Esophagus squamous epithelium (tissue), 5 donors: ENCODE results near the gene SCART1. TPM values are rescaled to one million over a fixed set of nuclear protein-coding genes. Genes with fewer than 3 reads are reported as not detected.
"Not testable (repeated sequence)": the region's sequence is repeated elsewhere in the genome, so short reads cannot be mapped to it uniquely, and the experiment has no call there.

Experiments used
- DNase-seq: peaks from one replicate; lab custom pipeline; 2025; lab: John Stamatoyannopoulos, UW
- H3K27ac ChIP-seq, 4 donors: fragments of 200-600 bp; sonication (generic); one replicate each; pipeline ENCODE4 v1.5.1; 2016 to 2019; ENCODE audit warnings: mild to moderate bottlenecking in 1 of 4
- H3K27me3 ChIP-seq, 4 donors: fragments of 200-600 bp; sonication (generic); 1 replicate in 3 of 4; 2 replicates in 1 of 4; pipeline versions ENCODE4 v1.5.1 to v1.6.0; 2017 to 2021; ENCODE audit warnings: antibody characterized with exemption in 1 of 4
- H3K36me3 ChIP-seq, 3 donors: fragments of 200-600 bp; sonication (generic); one replicate each; pipeline ENCODE4 v1.5.1; 2016 to 2019
- H3K4me1 ChIP-seq, 3 donors: fragments of 200-600 bp; sonication (generic); one replicate each; pipeline ENCODE4 v1.5.1; 2017 to 2019
- H3K4me3 ChIP-seq, 4 donors: fragments of 200-600 bp; sonication (generic); 1 replicate in 3 of 4; 2 replicates in 1 of 4; pipeline ENCODE4 v1.5.1; 2016 to 2019; ENCODE audit warnings: mild to moderate bottlenecking in 2 of 4, moderate library complexity in 1 of 4
- H3K9me3 ChIP-seq, 3 donors: fragments of 200-600 bp; sonication (generic); one replicate each; pipeline ENCODE4 v1.5.1; 2016 to 2019
- CTCF ChIP-seq, 6 experiments: fragments of 450-650 bp in 4 of 6; fragments of 200-600 bp in 2 of 6; sonication (generic) in 2 of 6; IDR thresholded peaks; one replicate each; pipeline ENCODE4 v1.5.1; 2016 to 2019; ENCODE audit warnings: antibody characterized with exemption in 6 of 6, mild to moderate bottlenecking in 4 of 6, moderate library complexity in 4 of 6
- POLR2A ChIP-seq, 4 donors: fragments of 450-650 bp; IDR thresholded peaks; one replicate each; pipeline ENCODE4 v1.6.1; 2017; ENCODE audit warnings: antibody characterized with exemption in 4 of 4, mild to moderate bottlenecking in 4 of 4, moderate library complexity in 3 of 4
- WGBS, 2 donors: methylation state at CpG; one replicate each; pipeline ENCODE4 v1.1.5; 2018; 5-methylcytosine and 5-hydroxymethylcytosine counted together
- intact Hi-C: fragments of 100-400 bp; cut with DNase I; formaldehyde crosslinking; loops from one replicate; pipeline ENCODE4 v1.15.0; 2022
- total RNA-seq, 4 donors: library from RNA; depleted of rRNA; stranded (reverse); fragments of >200 nt; gene quantifications; one replicate each; pipeline ENCODE4 v1.1.0, GENCODE V29; 2016
- donor health status: DM: yes; HTN: yes; CAD: no.

SCART1 gene
- total RNA-seq, 4 donors from 2014 or later = 0.06 to 2.5 (median 0.35) TPM

DNA sequence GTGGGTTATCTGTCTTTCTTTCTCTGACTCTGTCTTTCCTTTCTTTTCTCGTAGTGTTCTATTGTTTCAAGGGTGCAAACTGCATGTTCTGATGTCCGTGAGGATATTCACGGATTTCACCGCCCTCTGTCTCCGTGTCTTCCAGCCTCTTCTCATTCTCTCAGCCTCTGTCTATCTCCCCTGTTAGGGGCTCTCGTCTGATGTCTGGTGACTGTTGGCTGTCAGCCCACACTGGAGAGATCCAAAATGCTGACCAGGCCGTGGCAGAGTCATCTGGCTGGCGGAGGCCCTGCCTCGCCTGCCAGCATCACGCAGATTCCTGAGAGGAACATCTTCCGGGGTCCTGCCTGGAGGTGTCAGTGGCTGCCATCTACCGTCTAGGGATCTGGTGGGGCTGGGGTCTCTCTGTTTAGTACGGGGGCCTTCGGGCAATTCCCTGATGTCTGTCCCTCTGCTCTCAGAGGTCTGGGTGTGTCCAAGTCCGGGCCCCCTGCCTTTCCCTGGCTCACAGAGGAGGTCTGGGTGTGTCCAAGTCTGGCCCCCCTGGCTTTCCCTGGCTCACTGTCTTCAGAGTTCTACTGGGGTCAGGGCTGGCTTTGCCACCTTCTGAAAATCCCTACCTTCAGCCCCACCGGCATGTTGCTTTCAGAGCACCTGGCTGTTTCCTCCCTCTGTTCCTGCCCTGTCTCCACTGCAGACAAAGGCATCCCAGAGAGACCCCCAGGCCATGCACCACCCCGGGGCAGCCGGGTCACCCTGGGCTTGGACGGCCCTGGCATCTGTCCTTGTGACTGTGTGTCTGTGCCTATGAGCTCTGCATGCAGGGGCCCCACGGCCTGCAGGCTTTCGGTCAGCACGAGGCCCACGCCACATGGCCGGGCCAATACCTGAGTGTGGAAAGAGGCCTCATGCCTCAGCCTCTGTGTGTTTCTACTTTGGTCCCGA lies 14.0 kb upstream of the SCART1 start:
- no peak overlapping the region for H3K27ac ChIP-seq
- DNase-seq = no peak
- 88 to 94% methylated on average over 10 to 15 of the region's 25 CpGs for WGBS, 2 donors

DNA sequence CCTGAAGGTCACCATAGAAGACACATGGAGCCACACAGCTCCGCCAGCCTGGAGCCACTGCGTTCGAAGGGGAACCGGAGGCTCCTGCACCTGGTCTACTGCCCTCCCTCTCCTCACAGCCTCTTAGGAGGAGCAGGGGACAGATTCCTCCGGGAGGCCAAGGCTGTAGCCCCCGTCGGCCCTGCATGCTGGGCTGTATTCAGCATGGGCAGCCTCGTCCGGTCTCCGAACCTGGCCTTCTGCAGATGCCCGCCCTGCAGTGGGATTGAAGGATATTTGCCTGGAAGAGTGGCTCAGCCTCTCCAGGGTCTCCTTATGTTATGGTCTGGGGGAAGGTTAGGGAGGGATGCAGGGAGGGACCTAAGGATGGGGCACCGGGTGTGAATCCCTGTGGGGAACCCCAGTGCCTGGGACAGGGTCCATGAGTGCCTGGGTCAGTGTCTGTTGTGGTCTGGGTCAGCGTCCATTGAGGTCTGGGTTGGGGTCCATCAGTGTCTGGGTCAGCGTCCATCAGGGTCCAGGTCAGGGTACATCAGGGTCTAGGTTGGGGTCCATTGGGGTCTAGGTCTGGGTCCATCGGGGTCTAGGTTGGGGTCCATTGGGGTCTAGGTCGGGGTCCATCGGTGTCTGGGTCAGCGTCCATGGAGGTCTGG lies 13.0 kb upstream of the SCART1 start:
- no peak for TF ChIP-seq POLR2A (IDR thresholded peaks at IDR 0.05)
- TF ChIP-seq CTCF (IDR thresholded peaks at IDR 0.05) = no peak
- intact Hi-C loops = no loop called here
- Histone ChIP-seq H3K9me3 (peaks cover 0 to 2% (median 0%) of the 10 kb centered on the region in 3 donors), H3K27me3 (no peaks in the 10 kb centered on the region), H3K4me3 (no peak overlapping the region), H3K4me1 (no peaks in the 10 kb centered on the region), H3K36me3 (no peaks in the 10 kb centered on the region), H3K27ac (no peak overlapping the region)
- WGBS, 2 donors = 78% methylated on average over 6 of the region's 18 CpGs; no CpG with 5 or more reads in 1 of the 2 donors
- no peak for DNase-seq

More for the DNA sequence above, 14.0 kb upstream of the SCART1 start:
- Histone ChIP-seq H3K4me3 (no peak overlapping the region), H3K27me3 (no peaks in the 10 kb centered on the region), H3K4me1 (no peaks in the 10 kb centered on the region), H3K9me3 (no peaks in the 10 kb centered on the region), H3K36me3 (no peaks in the 10 kb centered on the region)
- intact Hi-C loops = no loop called here
- TF ChIP-seq CTCF (IDR thresholded peaks at IDR 0.05) = no peak

DNA sequence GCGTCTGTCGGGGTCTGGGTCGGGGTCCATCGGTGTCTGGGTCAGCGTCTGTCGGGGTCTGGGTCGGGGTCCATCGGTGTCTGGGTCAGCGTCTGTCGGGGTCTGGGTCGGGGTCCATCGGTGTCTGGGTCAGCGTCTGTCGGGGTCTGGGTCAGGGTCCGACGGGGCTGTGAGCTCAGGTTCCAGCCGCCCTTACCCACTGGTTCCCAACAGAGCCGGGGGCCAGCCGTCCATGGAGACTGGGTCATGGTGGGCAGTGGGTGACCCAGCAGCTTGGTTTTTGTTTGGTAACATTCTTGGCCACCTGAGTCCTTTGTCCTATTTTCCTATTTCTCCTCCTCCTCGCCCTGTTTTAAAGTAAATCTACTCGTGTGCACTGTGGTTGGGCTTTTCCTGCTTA lies 12.4 kb upstream of the SCART1 start:
- H3K4me1 ChIP-seq, H3K4me3 ChIP-seq: not testable (repeated sequence)

GRCh38 chr10:133441780-133442179 lies 12.0 kb upstream of the SCART1 start:
- TF ChIP-seq POLR2A (IDR thresholded peaks at IDR 0.05) (no peak), CTCF (IDR thresholded peaks at IDR 0.05) (no peak)
- Histone ChIP-seq H3K27ac (no peak overlapping the region), H3K36me3 (no peaks in the 10 kb centered on the region), H3K4me1 (no peaks in the 10 kb centered on the region), H3K4me3 (no peak overlapping the region), H3K9me3 (peaks cover 0 to 13% (median 0%) of the 10 kb centered on the region in 3 donors), H3K27me3 (no peaks in the 10 kb centered on the region)
- WGBS, 2 donors = 80 to 83% methylated on average over 1 to 6 of the region's 12 CpGs
- DNase-seq = no peak
- intact Hi-C loops = no loop called here

More for the DNA sequence above, 12.4 kb upstream of the SCART1 start:
- DNase-seq, H3K27ac ChIP-seq, intact Hi-C loops, H3K9me3 ChIP-seq, H3K27me3 ChIP-seq, H3K36me3 ChIP-seq: not testable (repeated sequence)
- 63 to 85% methylated on average over 3 to 9 of the region's 21 CpGs for WGBS, 2 donors

GRCh38 chr10:133442191-133442966 lies 11.4 kb upstream of the SCART1 start:
- H3K36me3 ChIP-seq = no peaks in the 10 kb centered on the region
- H3K4me3 ChIP-seq = no peak overlapping the region
- H3K4me1 ChIP-seq = no peaks in the 10 kb centered on the region
- no peak overlapping the region for H3K27ac ChIP-seq
- no peak for DNase-seq
- 63 to 71% methylated on average over 3 to 13 of the region's 23 CpGs for WGBS, 2 donors
- peaks cover 0 to 19% (median 0%) of the 10 kb centered on the region in 3 donors for H3K9me3 ChIP-seq
- H3K27me3 ChIP-seq = no peaks in the 10 kb centered on the region
- intact Hi-C loops = no loop called here
- no peak for TF ChIP-seq POLR2A (IDR thresholded peaks at IDR 0.05)
- TF ChIP-seq CTCF (IDR thresholded peaks at IDR 0.05) = no peak
